ENCODE measurements around the gene LAP3.
A peak's percentile ranks its signal among the peaks of the same experiment; 100 is the strongest.
"Not testable (repeated sequence)": the region's sequence is repeated elsewhere in the genome, so short reads cannot be mapped to it uniquely, and the experiment has no call there.

Gene LAP3

DNA sequence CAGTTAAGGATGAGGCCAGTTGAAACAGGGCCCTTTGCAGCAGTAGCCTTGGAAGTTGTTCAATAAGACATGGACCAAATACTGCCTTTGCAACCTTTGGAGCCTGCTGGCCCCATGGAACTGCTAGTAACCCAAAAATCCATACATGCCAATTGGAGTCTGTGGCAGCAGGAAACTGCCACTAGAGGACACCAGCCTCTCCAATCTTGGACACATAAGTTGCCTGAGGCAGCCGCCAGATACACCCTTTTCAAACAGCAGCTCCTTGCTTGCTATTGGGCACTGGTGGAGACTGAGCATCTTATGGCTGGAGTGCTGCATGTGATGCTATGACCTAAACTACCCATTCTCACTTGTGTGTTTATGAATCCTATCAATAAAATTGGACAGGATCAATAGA, 14.8 kb upstream of the LAP3 start:
- DNase-seq (ENCODE audit: low read depth) = no peak

DNA sequence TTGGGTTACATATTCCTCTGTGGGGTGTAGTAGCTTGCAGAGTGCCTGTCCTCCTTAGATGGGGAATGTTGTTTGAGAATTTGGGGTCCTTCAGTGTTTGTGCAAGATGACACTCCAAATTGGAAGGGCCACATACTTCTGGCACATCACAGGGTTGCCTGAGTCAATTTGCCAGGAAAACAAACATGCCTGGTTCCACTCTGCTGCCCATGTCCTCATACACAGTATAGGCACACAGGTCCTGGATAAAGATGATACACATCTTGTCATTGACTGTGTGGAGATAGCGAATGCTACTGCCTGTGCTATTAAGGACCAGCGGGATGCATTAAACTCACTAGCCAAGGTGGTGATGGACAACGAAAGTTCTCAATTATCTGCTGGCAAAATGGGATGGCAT, 11.2 kb upstream of the LAP3 start:
- no peak for DNase-seq (ENCODE audit: low read depth)

DNA sequence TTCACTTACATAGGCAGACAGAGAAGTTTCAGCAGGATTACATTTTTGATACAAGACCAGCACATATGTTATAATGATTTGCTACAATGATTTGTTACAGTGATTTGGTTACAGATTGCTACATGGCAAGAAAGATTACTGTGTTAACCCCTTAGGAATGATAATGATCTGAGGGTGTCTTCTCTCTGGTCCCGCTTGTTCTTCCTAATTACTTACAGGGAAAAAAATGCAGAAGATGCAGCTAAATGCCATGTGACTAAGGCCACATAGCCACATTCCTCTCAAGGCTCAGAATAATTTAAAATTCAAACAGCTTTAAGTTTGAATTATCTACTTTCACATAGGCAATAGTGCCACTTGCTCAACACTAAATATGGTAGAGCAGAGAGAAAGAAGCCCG, 9.7 kb upstream of the LAP3 start:
- DNase-seq (ENCODE audit: low read depth) = no peak

DNA sequence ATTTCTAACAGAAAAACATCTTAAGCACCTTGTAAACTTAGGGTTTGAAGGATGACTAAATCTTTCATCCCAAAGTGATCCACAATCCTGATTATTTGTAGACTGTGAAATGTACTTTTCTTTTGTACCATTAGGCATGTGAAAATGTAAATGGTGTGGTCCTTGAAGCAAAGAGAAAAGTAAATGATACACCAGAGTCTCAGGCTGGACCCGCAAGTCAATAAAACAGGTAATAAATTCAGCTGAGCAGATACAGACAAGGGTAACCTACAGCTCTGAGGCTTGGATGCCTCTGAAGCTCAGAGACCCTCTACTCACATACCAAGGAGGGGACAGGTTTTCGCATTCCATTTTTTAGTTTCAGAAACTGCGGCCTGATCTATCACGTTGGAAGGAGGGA, 2.8 kb upstream of the LAP3 start:
- no peak for DNase-seq (ENCODE audit: low read depth)

DNA sequence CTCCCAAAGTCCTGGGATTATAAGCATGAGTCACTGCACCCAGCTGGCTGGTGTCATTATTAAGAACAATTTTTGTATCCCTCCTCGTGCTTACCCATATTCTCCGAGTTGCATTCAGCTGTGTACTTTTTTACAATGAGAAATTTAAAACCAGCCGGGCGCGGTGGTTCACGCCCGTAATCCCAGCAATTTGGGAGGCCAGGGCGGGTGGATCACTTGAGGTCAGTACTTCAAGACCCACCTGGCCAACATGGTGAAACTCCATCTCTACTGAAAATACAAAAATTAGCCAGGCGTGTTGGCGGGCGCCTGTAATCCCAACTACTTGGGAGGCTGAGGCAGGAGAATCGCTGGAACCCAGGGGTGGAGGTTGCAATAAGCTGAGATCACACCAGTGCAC, 1.8 kb upstream of the LAP3 start:
- DNase-seq (ENCODE audit: low read depth) = not testable (repeated sequence)

DNA sequence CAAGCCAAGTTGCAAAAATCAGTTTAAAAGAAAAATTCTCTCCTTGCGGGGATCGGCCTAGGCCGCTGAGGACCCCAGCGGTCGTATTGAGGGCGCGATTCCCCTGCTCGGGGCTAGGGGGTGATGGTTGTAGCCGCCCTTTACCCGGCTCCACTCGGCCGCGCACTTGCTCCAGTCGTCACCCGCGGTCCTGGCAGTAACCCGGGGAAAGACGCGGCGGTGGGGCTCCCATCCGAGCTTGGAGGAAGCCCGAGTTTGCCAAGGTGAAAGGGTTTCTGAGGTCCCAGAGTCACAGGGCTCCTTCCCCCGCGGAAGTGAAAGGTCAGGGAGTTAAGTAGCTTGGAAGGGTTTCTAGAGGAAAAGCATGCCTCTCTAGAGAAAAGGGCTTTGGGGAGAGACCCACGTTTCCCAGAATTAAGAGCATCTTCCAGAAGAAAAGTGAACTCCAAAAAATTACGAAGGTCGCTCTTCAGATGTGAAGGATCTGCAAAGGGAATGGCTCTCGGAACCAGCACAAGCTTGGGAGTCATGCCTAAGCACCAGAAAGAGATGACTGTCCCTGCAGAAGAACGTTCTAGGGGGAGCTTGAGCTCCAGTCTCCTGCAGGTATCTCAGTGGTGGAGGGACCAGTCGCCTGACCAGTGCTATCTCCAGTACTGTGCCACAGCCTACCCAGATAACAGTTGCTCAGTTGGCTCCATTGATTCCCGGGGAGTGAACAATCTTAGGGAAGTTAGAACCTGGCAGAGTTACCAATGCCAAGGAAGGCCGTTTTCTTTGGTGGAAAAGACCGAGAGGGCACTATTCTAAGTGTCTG, 875 bp downstream of the LAP3 start:
- peak; percentile 25 for DNase-seq (ENCODE audit: low read depth)

DNA sequence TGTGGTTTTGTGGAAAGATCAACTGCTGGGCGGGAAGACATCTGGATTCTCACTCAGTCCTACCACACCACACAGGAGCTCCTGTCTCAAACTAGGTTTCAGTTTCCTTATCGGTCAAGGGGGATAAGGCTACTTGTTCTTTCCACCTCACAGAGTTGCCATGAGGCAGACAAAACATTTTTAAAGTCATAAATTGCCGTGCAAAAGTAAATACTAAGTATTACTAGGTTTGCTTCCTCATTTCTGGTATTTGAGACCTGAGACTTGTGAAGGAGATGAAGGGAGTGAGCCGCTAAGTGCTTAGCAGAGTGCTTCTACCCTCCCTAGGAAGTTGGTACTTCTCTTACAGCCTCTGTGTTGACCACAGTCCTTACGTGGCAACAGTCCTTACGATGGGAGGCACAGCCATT, 1.5 kb downstream of the LAP3 start:
- no peak for DNase-seq (ENCODE audit: low read depth)

DNA sequence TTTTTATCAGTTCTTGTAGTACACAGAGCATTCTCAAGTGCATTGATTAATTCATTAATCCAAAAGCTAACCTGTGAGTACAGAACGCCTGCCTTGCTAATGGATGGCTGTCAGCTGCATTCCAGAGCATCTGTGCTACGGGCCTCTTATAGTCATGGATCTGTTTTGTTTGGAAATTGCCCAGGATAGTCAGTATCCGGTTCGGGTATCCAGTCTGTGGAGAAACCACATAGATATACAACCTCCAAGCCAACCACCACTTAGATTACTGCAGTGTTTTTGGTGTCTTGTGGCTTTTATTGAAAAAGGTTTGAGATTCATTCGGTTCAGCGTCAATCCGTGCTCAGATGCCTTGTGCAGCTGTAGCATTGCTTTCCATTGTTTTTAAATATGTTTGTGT, 4.0 kb downstream of the LAP3 start:
- DNase-seq (ENCODE audit: low read depth) = no peak

DNA sequence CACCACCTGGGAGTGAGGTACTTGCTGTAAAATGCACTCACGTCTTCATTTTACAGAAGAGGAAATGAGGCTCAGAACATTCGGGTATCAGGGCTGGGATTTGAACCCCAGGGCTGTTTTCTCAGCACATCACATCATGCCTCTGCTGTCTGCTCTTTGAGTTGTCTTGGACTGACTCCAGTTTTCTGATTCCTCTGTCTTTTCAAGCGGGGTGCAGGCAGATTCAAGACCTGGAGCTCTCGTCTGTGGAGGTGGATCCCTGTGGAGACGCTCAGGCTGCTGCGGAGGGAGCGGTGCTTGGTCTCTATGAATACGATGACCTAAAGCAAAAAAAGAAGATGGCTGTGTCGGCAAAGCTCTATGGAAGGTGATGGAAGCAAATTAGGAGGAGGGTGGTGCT, 6.3 kb downstream of the LAP3 start:
- DNase-seq (ENCODE audit: low read depth) = no peak

DNA sequence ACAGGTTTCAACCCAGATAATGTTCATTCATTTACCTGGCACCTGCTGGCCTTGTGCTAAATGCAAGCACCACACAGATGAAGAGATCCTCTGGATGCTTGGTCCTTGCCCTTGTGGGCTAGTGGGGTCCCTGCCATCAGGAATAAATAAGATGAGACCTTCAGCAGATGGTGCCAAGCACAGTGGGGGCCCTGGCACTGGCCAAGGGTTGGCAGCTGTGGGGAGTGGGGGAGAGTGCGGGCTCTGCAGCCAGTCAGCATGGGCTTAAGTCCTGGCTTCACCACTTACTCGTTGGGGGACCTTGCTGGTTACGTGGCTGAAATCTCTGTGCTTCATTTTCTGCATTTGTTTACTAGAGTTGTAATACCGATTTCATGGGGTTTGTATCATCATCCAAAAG, 6.9 kb downstream of the LAP3 start:
- no peak for DNase-seq (ENCODE audit: low read depth)

DNA sequence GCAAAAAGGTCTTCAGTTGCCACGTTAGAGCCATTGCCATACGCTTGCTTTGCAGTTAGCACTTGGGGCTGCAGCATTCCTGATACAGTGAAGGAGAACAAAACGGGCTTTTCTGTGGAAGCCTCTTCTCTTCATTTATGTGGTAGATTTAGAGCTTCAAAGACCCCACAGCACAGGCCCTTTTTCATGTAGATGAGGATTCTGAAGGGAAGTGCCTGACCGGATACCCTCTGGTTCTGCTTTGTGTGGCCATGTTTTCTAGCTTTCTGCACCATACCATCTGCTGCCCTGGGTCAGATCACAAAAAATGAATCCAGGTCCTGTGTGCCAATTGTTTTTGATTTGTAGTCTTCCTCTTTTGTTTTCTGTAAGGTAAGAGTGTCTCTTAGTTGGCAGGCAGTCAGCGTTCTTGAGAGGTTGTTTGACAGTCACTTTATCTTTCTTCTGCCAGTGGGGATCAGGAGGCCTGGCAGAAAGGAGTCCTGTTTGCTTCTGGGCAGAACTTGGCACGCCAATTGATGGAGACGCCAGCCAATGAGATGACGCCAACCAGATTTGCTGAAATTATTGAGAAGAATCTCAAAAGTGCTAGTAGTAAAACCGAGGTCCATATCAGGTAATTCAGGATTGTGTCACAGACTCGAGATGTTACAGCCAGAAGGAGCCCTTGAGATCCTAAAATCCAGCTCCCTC, 7.7 kb downstream of the LAP3 start:
- DNase-seq (ENCODE audit: low read depth) = no peak

DNA sequence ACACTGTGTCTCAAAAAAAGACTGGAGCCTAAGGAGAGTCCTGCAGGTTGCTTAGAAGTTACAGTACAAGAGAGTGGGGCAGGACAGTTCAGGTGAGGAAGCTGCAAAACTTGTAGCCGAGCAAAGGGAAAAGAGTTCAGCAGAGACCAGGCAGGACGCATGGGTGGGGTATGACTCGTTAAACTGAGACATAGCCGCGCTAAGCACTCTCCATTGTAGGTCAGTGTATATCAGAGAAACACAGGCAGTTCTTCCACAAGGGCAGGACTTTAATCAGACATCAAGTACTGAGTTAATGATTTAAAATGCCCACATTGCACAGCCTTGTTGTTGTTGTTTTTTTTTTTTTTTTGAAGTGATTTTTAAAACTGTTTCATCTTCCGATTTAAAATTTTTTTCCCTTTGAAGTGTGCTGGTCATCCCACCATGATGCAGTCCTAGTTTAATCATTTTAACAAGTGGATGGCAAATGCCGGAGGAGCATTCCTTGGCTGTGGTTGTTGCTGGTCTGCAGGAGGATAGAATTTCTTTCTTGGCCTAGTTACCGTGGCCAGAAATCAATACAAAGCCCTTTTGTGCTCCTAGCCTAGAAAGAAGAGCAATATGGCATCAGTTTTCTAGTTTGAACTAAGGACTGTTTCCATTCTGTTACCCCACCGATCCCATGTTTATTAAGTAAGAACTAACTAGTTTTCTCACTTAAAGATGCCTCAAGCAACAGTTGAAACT, 10.3 kb downstream of the LAP3 start:
- no peak for DNase-seq (ENCODE audit: low read depth)

DNA sequence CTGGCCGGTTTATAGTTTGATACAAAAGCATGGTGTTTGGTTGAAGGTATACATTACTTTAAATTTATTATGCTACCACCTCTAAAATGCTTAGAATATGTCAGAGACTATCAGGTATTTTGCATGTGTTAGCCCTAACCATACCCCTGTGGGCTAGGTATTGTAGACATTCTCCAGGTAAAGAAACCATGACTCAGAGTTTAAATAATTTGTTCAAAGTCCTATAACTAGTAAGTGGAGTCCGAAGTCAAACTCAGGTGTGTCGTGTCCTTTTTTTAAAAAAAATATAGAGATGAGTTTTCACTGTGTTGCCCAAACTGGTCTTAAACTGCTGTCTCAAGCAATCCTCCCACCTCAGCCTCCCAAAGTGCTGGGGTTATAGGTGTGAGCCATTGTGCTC, 12.4 kb downstream of the LAP3 start:
- no peak for DNase-seq (ENCODE audit: low read depth)

DNA sequence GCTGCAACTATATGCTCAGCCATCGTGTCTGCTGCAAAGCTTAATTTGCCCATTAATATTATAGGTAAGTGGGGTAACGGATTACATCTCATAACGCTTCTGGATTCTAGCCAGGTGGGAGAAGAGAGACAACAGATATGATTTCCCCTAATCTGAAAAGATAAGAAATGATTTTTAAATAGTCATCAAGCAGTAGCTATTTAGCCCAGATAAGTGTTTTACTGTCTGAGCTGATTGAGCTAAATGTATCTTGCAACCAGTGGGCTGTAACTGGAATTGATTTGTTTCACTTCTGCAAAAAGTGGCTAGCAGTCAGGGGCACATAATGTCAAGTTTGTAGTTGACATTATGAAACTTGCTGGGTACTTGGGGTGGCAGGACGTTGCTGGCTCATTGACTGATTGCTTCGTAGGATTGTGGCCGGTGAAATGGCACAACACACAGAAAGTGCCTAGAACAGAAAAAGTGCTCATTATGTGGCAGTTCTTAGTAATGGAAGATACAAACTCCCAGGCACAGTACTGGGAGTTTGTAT, 18.5 kb downstream of the LAP3 start:
- no peak for DNase-seq (ENCODE audit: low read depth)

DNA sequence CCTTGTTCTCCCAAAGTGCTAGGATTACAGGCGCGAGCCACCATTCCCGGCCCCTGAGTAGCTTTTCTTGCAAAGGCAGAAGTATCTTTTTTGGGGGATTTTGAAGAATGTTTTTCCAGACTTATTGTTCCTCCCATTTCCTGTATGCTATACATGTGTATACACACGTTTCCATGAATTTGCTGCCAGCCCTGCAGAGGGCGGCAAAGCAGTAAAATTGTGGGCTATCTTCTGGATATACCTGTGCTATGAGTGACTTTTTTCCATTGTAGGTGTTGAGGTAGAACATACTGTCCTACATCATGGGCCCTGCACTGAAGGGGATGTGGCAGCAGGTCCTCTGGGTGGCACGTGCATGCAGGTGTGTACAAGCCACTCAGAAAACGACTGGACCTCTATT, 20.5 kb downstream of the LAP3 start:
- no peak for DNase-seq (ENCODE audit: low read depth)

DNA sequence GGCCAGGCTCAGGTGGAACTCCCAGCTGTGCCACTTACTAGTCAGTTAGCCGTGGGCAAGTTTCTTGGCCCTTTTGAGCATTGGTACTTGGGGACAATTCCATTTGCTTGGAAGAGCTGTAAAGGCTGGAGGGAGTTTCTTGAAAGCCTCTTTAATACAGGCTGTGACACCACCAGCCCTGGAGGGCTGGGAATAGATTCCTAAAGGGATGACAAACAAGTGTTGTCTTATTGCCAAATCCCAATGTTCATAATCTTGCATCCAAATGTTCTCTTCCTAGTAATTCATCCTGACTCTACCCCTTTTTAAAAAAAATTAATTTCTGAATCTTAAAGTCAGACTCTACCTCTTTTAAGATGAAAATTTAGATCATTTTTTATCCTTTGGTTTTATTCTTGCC, 22.8 kb downstream of the LAP3 start:
- no peak for DNase-seq (ENCODE audit: low read depth)

DNA sequence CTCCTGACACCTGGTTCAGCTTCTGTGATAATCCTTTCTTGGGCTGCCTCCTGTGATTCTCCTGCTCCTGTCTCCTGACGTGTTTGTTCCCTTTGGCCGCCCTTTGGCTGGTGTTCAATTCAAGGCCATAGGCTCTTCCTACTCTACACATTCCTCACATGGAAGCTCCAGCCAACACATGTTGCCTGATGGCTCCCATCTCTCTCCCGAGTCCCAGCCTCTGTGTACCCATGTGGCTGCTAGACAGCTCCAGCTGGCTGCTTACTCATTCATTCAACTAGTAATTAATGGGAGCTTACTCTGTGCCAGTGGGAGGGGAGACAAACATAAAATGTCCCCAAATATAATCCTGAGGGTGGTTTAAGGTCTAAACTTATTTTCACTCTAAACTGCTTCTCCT, 28.2 kb downstream of the LAP3 start:
- DNase-seq (ENCODE audit: low read depth) = no peak

DNA sequence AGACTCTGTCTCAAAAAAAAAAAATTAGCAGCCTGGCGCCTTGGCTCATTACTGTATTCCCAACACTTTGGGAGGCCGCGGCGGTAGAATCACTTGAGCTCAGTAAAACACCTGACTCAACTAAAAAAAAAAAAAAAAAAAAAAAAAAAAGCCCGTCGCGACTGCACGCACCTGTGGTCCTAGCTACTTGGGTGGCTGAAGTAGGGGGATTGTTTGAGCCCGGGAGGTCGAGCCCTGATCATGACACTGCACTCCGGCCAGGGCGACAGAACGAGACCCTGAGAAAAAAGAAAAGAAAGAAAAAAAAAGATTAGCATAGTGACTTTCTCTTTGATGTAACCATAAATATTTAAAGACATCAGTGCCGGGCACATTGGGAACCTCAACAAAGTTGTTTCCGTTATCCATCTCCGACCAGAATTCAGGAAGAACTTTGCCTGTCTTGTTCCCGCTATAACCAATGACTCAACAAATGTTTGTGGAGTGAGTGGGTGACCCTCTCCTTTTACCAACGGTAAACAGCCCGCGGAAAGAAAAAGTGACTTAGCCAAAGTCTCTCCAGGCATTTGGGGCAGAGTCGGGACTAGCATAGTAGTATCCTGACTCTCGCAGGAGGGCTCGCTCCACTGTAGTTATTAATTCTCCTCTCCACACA, 36.9 kb downstream of the LAP3 start:
- no peak for DNase-seq (ENCODE audit: low read depth)

DNA sequence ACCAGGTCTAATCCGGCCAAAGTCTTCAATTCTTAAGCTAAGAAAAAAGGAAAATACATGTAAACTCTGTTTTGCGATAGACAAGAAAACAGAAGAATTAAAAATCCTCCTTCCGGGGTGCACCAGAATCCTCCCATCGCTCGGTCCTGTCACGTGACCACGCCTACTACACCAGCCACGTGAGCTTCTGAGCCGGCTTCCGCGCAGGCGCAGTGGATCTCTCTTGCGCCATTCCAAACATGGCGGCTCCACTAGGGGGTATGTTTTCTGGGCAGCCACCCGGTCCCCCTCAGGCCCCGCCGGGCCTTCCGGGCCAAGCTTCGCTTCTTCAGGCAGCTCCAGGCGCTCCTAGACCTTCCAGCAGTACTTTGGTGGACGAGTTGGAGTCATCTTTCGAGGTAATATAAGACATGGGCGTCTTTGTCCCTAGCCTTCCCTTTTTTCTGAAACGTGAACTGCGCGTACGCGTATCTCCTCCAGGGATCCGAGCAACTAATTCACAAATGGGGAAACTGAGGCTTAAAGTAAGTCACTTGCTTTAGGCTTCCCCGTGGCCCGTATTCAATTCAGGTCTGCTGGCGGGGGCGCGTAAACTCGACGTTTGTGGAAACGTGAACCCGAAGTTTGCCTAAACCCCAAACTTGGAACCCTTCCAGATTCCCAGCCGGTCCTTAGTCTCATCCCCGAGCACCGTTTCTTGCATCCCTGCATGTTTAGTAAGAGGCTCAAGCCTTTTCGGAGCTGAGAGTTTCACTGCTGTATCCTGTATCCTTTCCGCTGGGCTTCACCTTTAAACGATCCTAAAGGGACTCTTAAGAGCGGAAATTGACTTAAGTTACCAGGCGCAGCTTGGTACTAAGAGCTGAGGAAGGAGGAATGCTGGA, 37.7 kb downstream of the LAP3 start, which contains the start of gene MED28:
Gene MED28, plus strand, starts transcription at position 226 of the 884 bp plus-strand sequence. Its CDS starts 14 bp downstream, at position 240.
- DNase-seq (ENCODE audit: low read depth) = peak; percentile 95

DNA sequence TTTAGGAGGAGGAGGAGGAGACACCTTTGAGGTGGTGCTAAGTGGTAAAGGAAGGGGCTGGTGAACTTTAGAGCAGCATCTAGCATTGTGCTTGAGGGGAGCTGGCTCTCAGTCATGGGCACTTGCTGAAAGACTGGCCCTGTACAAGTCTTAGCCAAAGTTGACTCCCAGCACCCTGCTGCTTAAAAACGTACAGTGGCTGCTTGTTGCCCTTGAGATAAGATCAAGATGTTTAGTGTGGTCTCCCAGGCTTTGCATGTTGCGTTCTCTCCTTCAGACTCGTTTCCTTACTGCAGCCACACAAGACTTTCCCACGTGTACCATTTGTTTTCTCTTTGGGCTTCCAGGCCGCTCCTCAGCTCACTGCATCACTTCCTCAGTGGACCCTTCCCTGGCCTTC, 39.3 kb downstream of the LAP3 start:
- DNase-seq (ENCODE audit: low read depth) = no peak

DNA sequence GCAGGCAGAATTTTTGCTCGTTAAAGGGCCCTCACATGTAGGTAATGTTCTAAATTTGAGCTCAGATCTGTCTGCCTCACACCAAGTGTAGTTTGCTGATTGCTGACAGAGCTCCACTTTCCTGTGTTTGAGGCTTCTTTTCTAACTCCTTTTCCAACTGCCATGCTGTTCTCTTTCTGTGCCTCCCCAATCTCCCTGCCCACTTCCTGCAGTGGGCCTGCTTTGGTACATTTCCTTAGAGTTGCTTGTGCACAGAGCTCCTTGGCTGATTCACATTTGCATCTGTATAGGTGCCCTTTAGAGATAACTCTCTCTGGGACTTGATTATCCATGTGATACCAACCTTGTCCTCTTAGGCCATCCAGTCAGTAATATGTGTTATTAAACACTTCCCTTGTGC, 41.9 kb downstream of the LAP3 start:
- DNase-seq (ENCODE audit: low read depth) = no peak
